ENCODE data around the gene REXO1.

The REXO1 gene

GRCh38 chr19:1830568-1830967 is 17.7 kb downstream of the REXO1 start:
- DNase-seq (no peak), ATAC-seq (ENCODE audit: insufficient read depth, low read depth) (no peak)
- Histone ChIP-seq H3K4me2 (ENCODE audit: insufficient read depth, low read length) (no peak overlapping the region), H3K27me3 (ENCODE audit: insufficient read depth, low read length, poor library complexity) (no peaks in the 10 kb centered on the region), H2AFZ (ENCODE audit: low read depth, low read length) (no peak overlapping the region), H4K20me1 (ENCODE audit: insufficient read depth, low read length) (peaks cover 77% of the 10 kb centered on the region), H3K4me3 (ENCODE audit: low read depth in 1 of 2, low read length in 2 of 2) (no peak overlapping the region), H3K4me1 (ENCODE audit: insufficient read depth, low read length) (no peaks in the 10 kb centered on the region), H3K27ac (ENCODE audit: low read length) (no peak overlapping the region), H3K36me3 (ENCODE audit: insufficient read depth, low read length) (peaks cover 71% of the 10 kb centered on the region), H3K79me2 (ENCODE audit: insufficient read depth, low read length) (peaks cover 67% of the 10 kb centered on the region), H3K9ac (ENCODE audit: low read depth, low read length) (no peak overlapping the region), H3K9me3 (ENCODE audit: insufficient read depth, low read length, severe bottlenecking) (no peaks in the 10 kb centered on the region)
- TF ChIP-seq CTCF (IDR thresholded peaks at IDR 0.05; ENCODE audit: borderline replicate concordance, extremely low read depth, low read length, poor library complexity, severe bottlenecking) (no peak), EZH2 (IDR thresholded peaks at IDR 0.05; ENCODE audit: borderline replicate concordance, low read depth, low read length, severe bottlenecking) (no peak)

GRCh38 chr19:1829958-1830357 is 18.3 kb downstream of the REXO1 start:
- peaks cover 61% of the 10 kb centered on the region for H3K79me2 ChIP-seq (ENCODE audit: insufficient read depth, low read length)
- ATAC-seq (ENCODE audit: insufficient read depth, low read depth) (no peak), DNase-seq (no peak)
- H3K4me3 ChIP-seq (ENCODE audit: low read depth in 1 of 2, low read length in 2 of 2): no peak overlapping the region
- H3K9me3 ChIP-seq (ENCODE audit: insufficient read depth, low read length, severe bottlenecking): no peaks in the 10 kb centered on the region
- TF ChIP-seq CTCF (IDR thresholded peaks at IDR 0.05; ENCODE audit: borderline replicate concordance, extremely low read depth, low read length, poor library complexity, severe bottlenecking) (no peak), EZH2 (IDR thresholded peaks at IDR 0.05; ENCODE audit: borderline replicate concordance, low read depth, low read length, severe bottlenecking) (no peak)
- peaks cover 73% of the 10 kb centered on the region for H3K36me3 ChIP-seq (ENCODE audit: insufficient read depth, low read length)
- peaks cover 72% of the 10 kb centered on the region for H4K20me1 ChIP-seq (ENCODE audit: insufficient read depth, low read length)
- H3K27ac ChIP-seq (ENCODE audit: low read length): no peak overlapping the region
- H3K4me1 ChIP-seq (ENCODE audit: insufficient read depth, low read length): no peaks in the 10 kb centered on the region
- no peak overlapping the region for H3K4me2 ChIP-seq (ENCODE audit: insufficient read depth, low read length)
- H3K27me3 ChIP-seq (ENCODE audit: insufficient read depth, low read length, poor library complexity): no peaks in the 10 kb centered on the region
- no peak overlapping the region for H2AFZ ChIP-seq (ENCODE audit: low read depth, low read length)
- no peak overlapping the region for H3K9ac ChIP-seq (ENCODE audit: low read depth, low read length)

- no peaks in the 10 kb centered on the region for H3K27me3 ChIP-seq (ENCODE audit: insufficient read depth, low read length, poor library complexity)
- H3K79me2 ChIP-seq (ENCODE audit: insufficient read depth, low read length): peaks cover 47% of the 10 kb centered on the region
- DNase-seq: no peak
- TF ChIP-seq CTCF (IDR thresholded peaks at IDR 0.05; ENCODE audit: borderline replicate concordance, extremely low read depth, low read length, poor library complexity, severe bottlenecking) (no peak), EZH2 (IDR thresholded peaks at IDR 0.05; ENCODE audit: borderline replicate concordance, low read depth, low read length, severe bottlenecking) (no peak)
- no peak overlapping the region for H2AFZ ChIP-seq (ENCODE audit: low read depth, low read length)
- H3K9ac ChIP-seq (ENCODE audit: low read depth, low read length): no peak overlapping the region
- no peak overlapping the region for H3K4me3 ChIP-seq (ENCODE audit: low read depth in 1 of 2, low read length in 2 of 2)
- no peak overlapping the region for H3K27ac ChIP-seq (ENCODE audit: low read length)
- H3K9me3 ChIP-seq (ENCODE audit: insufficient read depth, low read length, severe bottlenecking): no peaks in the 10 kb centered on the region
- ATAC-seq (ENCODE audit: insufficient read depth, low read depth): no peak
- peaks cover 66% of the 10 kb centered on the region for H4K20me1 ChIP-seq (ENCODE audit: insufficient read depth, low read length)
- H3K36me3 ChIP-seq (ENCODE audit: insufficient read depth, low read length): peaks cover 75% of the 10 kb centered on the region
- H3K4me2 ChIP-seq (ENCODE audit: insufficient read depth, low read length): no peak overlapping the region
- H3K4me1 ChIP-seq (ENCODE audit: insufficient read depth, low read length): no peaks in the 10 kb centered on the region
Measured at GRCh38 chr19:1828279-1829238, 19.7 kb downstream of the REXO1 start.
